Measurements from ENCODE around the gene DNAJB11.

GRCh38 chr3:186544281-186544680, 26.2 kb upstream of the DNAJB11 start, which contains the start of gene CRYGS:
- no peak for TF ChIP-seq CTCF (IDR thresholded peaks at IDR 0.05)
- TF ChIP-seq EP300 (IDR thresholded peaks at IDR 0.05): no peak
- TF ChIP-seq POLR2AphosphoS5 (IDR thresholded peaks at IDR 0.05): no peak
- TF ChIP-seq POLR2A (IDR thresholded peaks at IDR 0.05): no peak
